Stimulated activated naive CD8-positive, alpha-beta T cell treated with anti-CD3 and anti-CD28 coated beads, Interleukin-15, Interleukin-2, amounts not matched to agents 100 U/mL and 50 U/mL, for 24 hours (primary cell): ENCODE measurements around the gene IFNLR1.

ENCODE experiments used
- ATAC-seq: fragments of 150-1000 bp; cut with Tn5 transposase; one replicate; pipeline ENCODE4 v1.10.0; 2021
- DNase-seq: peaks from one replicate; pipeline ENCODE4 v3.0.0; 2021

Gene IFNLR1

GRCh38 chr1:24175033-24175755 lies 11.9 kb downstream of the IFNLR1 start:
- DNase-seq (no peak), ATAC-seq (no peak)

GRCh38 chr1:24173638-24174575 lies 13.2 kb downstream of the IFNLR1 start:
- DNase-seq, result no peak
- no peak for ATAC-seq

GRCh38 chr1:24172598-24172997 lies 14.5 kb downstream of the IFNLR1 start:
- DNase-seq (no peak), ATAC-seq (no peak)

DNA sequence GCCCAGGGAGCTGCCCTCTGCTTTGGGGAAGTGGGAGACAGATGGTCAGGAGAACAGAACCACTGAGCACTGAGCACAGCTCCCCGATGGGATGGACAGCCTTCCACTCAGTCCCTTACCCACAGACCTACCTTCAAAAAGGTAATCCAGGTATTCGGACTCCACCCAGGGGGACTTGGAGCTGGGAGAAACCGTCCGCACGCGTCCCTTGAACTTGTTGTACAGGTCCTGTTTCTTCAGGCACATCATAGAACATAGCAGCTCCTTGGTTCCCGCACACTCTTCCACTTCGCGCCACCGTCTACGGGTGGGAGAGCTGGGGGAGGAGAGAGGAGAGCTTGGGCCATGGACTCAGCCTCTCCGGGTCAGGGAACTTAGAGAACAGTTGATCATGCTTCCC lies 17.8 kb downstream of the IFNLR1 start:
- no peak for DNase-seq

DNA sequence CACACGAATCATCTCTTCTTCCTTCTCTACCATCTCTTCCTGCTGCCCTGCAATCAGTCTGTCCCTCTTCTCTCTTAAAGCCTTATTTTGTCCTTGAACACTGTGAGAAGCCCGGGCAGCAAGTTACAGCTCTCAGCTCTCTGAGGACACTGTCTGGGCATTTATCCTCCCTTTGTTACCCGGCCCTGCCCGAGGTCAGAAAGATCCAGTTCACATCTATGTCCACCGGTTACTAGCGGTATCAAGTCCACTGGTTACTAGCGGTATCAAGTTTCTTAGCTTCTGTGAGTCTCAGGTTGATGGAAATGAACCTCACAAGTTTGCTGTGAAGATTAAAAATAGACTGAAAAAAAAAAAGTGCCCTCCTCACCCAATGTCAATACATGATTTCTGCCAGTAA lies 18.8 kb downstream of the IFNLR1 start:
- no peak for DNase-seq
- ATAC-seq, result no peak

More for the DNA sequence above, 17.8 kb downstream of the IFNLR1 start:
- ATAC-seq, result no peak

GRCh38 chr1:24167008-24167407 lies 20.1 kb downstream of the IFNLR1 start:
- ATAC-seq (no peak), DNase-seq (no peak)

DNA sequence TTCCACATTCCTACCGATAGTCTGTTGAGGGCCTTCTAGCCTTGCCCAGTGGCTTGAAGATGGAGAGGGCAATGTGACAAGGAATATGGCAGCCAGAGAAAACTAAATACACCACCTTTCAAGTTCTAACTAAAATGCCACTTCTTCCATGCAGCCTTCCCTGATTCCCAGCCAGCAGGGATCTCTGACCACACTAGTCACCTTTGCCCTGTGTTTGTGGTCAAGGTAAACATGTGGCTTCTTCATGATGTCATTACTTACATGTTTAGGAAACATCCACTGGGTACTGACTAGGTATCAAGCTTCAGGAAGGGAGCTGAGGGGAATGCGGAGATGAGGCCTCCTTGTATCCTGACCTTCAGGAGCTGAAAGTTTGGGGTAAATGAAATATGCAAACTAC lies 21.6 kb downstream of the IFNLR1 start:
- DNase-seq (no peak), ATAC-seq (no peak)

- no peak for ATAC-seq
- no peak for DNase-seq
These were observed 23.1 kb downstream of the IFNLR1 start for GRCh38 chr1:24164004-24164403.

- DNase-seq, result no peak
- ATAC-seq, result no peak
These were observed 24.9 kb downstream of the IFNLR1 start for GRCh38 chr1:24162201-24162600.

DNA sequence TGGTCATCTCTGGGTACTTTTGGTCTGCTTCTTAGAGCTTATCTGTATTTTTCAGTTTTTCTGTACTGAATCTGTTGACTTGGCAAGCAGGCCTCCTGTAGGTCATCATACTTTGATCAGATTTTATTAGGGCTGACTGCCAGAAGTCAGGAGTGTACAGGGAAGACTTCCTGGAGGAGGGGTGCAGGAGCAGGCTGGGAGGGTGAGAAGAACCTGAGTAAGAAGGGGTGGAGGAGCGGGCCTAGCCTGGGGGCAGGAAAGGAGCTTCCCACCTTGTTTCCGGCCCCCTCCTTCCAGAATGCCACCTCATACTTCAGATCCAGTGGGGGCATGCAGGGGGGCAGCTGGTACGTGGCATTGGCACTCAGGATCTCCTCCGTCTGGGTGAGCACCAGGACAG lies 25.8 kb downstream of the IFNLR1 start:
- ATAC-seq (no peak), DNase-seq (no peak)

- DNase-seq (no peak), ATAC-seq (no peak)
These were observed 27.7 kb downstream of the IFNLR1 start for GRCh38 chr1:24159366-24159765.

DNA sequence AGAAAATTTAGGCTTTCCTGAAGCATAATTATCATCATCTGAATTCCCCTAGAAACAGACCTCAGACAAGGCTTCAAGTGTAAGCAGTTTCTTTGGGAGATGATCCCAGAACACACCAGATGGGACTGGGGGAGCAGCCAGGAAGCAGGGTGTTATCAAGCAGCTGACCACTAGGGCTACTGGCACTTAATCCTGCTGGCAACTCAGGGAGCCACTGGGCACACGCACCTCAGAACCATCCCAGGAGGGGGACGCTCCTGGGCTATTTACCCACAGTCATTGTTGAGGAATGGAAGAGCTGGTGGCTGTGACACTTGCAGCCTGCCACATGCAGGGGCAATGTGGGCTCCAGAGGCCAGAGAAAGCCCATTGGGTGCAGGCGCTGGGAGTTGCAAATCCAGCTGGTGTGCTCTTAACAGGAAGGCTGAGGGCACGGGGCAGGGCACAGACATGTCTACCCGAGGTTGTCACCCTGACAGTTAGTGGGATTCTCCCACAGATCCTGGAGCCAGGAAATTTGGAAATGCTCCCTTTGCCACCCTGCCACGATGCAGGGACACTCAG lies 29.1 kb downstream of the IFNLR1 start:
- no peak for DNase-seq

DNA sequence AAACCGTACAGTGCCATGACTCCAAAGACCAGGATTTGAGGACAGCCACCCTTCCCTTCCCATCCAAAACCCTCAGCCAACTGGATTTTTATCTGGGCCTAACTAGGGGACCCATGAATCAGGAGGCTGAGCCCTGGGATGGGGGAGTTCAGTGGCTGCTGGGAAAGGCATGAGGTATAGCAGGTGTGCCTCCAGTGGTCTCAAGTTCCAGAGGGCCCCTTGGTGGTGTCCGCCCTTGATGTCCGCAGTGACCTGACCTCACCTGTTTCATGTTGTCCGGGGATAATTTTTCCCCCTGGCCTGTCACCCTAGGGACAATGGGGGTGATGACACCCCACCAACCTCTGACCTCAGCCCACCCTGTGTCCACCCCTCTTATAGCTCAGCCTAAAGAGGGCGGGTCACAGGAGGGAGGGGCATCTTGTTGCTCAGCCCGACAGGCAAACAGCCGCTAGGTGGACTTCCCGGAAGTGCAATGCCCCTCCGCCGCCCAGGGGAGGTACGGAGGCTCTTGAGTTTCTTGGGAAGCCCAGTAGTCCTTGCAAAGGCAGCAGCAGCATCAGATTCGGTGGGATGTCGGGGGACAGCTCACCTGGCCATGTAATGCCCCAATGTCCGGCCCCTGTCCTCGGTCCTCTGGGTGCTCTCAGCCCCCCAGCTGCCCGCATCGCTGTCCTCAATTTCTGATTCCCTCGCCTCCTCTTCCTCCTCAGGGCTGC lies 30.4 kb downstream of the IFNLR1 start:
- no peak for DNase-seq

More for the DNA sequence above, 29.1 kb downstream of the IFNLR1 start:
- no peak for ATAC-seq

DNA sequence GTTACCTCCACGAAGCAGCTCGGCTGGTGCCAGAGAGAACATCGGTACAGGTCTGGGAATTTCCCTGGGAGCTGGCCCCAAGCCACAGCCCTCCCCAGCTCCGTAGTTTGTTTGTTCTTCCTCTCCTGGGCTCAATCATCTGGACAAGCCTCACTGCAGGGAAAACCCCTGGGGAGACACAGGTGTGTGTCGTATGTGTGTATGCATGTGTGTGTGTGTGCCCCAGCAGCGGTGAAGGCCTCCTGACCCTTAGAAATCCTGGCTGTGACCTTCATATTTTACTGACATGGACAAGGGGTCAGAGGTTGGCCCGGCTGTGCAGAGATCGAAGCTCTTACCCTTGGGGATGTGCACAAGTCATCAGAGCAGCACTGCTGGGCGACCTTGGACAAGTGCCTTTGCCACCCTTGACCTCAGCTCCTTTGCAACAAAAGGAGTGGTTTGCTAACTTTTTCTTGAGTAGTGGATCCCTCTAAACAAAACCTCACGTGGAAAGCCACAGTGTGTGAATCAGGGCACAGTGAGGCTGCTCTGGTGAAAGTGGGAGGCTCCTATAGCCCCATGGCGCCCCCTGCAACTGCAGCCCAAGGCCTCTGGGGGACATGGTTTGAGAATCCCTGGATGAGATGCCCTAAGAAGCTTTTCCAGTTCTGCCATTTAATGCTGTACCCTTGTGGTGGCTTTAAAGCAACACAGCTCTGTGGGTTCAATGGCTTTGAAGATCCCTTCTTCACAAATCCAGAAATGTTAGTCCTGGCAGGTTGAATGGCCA lies 31.9 kb downstream of the IFNLR1 start:
- DNase-seq (peak; percentile 13), ATAC-seq (peak; percentile 33)

More for the DNA sequence above, 30.4 kb downstream of the IFNLR1 start:
- ATAC-seq, result no peak

- no peak for DNase-seq
These were observed 32.9 kb downstream of the IFNLR1 start for GRCh38 chr1:24154215-24154614.

GRCh38 chr1:24152631-24153494 lies 34.2 kb downstream of the IFNLR1 start:
- DNase-seq, result no peak
- no peak for ATAC-seq

More at GRCh38 chr1:24154215-24154614, 32.9 kb downstream of the IFNLR1 start:
- ATAC-seq, result no peak

- ATAC-seq, result no peak
- DNase-seq, result no peak
These were observed 35.9 kb downstream of the IFNLR1 start for GRCh38 chr1:24151175-24151533.

DNA sequence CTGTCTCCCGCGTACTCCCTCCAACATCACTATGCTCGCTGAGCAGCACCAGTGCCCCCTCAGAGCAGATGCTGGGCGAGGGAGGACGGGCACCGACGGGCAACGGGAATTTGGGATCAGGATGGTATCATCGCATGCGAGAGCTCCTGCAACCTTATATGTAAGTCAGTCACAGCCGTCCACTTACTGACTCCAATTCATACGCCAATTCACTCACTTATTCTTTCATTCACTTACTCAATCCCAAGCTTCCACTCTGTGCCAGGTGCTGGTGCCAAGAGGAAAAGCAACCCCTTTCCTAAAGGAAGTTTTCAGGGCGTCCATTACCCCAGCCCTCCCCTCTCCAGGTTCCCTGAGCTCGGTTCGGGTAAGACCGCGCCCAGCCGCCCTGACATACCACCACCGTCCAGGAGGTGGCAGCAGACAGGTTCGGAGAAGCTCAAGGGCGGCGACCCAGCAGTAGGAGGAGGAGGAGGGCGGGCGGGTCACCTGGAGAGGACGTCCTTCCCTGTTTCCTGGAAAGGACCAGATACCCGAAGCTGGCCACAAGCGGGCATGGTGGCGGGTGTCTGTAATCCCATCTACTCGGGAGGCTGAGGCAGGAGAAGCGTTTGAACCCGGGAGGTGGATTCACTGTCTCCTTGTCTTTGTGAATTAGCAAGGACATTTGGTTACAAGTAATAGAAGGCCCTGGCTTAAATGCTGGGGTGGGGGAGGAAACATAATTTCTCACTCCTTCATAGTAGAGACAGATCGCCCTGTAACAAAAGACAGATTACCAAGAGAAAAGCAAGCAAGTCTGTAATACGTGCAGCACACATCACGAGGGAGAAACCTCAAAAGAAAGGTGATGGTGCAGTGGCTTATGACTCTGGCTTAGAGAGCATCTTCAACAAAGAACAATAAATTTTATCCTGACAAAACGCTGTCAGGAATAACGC lies 36.6 kb downstream of the IFNLR1 start:
- peak; percentile 94 for DNase-seq
- peak; percentile 87 for ATAC-seq

GRCh38 chr1:24149866-24150233 lies 37.2 kb downstream of the IFNLR1 start:
- ATAC-seq, result peak; percentile 80
- DNase-seq, result peak; percentile 57
